Transverse colon (tissue), 4 donors: ENCODE data around the gene RIMS1. TPM values are rescaled to one million over a fixed set of nuclear protein-coding genes. Genes with fewer than 3 reads are reported as not detected.

Experiments used
- DNase-seq: peaks from one replicate; pipeline ENCODE4 v3.0.0-alpha.2; 2019
- H3K27ac ChIP-seq, 4 donors: fragments of 200-600 bp; sonication (generic); 2 replicates each; pipeline ENCODE4 v1.5.1; 2016 to 2018; ENCODE audit warnings: inconsistent platforms in 4 of 4
- H3K27me3 ChIP-seq: fragments of 200-600 bp; sonication (generic); 2 replicates; pipeline ENCODE4 v1.5.1; 2017; ENCODE audit warnings: inconsistent platforms
- H3K36me3 ChIP-seq, 4 donors: fragments of 200-600 bp; sonication (generic); 2 replicates each; pipeline ENCODE4 v1.5.1; 2017 to 2019; ENCODE audit warnings: inconsistent platforms in 4 of 4
- H3K4me1 ChIP-seq, 4 donors: fragments of 200-600 bp; sonication (generic); 2 replicates each; pipeline ENCODE4 v1.5.1; 2017 to 2020; ENCODE audit warnings: inconsistent platforms in 4 of 4
- H3K4me3 ChIP-seq, 4 donors: fragments of 200-600 bp; sonication (generic); 1 replicate in 1 of 4; 2 replicates in 3 of 4; pipeline versions ENCODE4 v1.5.1 to v1.6.1; 2017 to 2019; ENCODE audit warnings: inconsistent platforms in 4 of 4
- H3K9me3 ChIP-seq, 2 donors: fragments of 200-600 bp; sonication (generic); 2 replicates each; pipeline ENCODE4 v1.5.1; 2017 to 2019; ENCODE audit warnings: inconsistent platforms in 2 of 2
- CTCF ChIP-seq, 5 experiments: fragments of 200-600 bp in 3 of 5; fragments of 450-650 bp in 2 of 5; sonication (generic) in 3 of 5; IDR thresholded peaks; 1 replicate in 2 of 5; 2 replicates in 3 of 5; pipeline ENCODE4 v1.5.1; 2016 to 2017; ENCODE audit warnings: antibody characterized with exemption in 5 of 5, inconsistent platforms in 3 of 5, mild to moderate bottlenecking in 2 of 5, moderate library complexity in 1 of 5
- EP300 ChIP-seq: sonication (generic); formaldehyde crosslinking; IDR thresholded peaks from one replicate; pipeline ENCODE4 v1.6.1; 2017; ENCODE audit warnings: antibody characterized with exemption, low read depth
- POLR2A ChIP-seq: fragments of 450-650 bp; IDR thresholded peaks from one replicate; pipeline ENCODE4 v1.6.1; 2016; ENCODE audit warnings: antibody characterized with exemption, mild to moderate bottlenecking, moderate library complexity
- POLR2AphosphoS5 ChIP-seq, 3 donors: sonication (generic); formaldehyde crosslinking; IDR thresholded peaks; one replicate each; pipeline ENCODE4 v1.6.1; 2016; ENCODE audit warnings: antibody characterized with exemption in 3 of 3
- WGBS, 2 donors: methylation state at CpG; one replicate each; pipeline ENCODE4 v1.1.5; 2018; ENCODE audit warnings: low coverage in 1 of 2; 5-methylcytosine and 5-hydroxymethylcytosine counted together
- in situ Hi-C, 4 donors: fragments of 200-750 bp; cut with MboI; loops; one replicate each; pipeline versions ENCODE4 v1.15.0 to v1.15.1; 2017; ENCODE audit warnings: low sequenced_read_pairs in 3 of 4, low pct_ligation_motif_present in 1 of 4, low pct_unique_long_range_greater_than_20kb in 1 of 4
- intact Hi-C: fragments of 100-400 bp; cut with DNase I; formaldehyde crosslinking; loops from one replicate; pipeline ENCODE4 v1.15.1; 2023; ENCODE audit warnings: low total_unique reads
- total RNA-seq, 4 donors: library from RNA; depleted of rRNA; stranded (reverse); fragments of >200 nt; gene quantifications; one replicate each; pipeline ENCODE4 v1.1.0, GENCODE V29; 2016

Gene RIMS1
- total RNA-seq, 4 donors from 2014 or later = 0.32 to 0.41 TPM; not detected in 2

- no peak for TF ChIP-seq POLR2AphosphoS5 (IDR thresholded peaks at IDR 0.05)
- no peak for TF ChIP-seq POLR2A
- TF ChIP-seq EP300 = no peak
- no peak for TF ChIP-seq CTCF (IDR thresholded peaks at IDR 0.05)
- H3K36me3 ChIP-seq = no peaks in the 10 kb centered on the region
- in situ Hi-C loops = no loop called here
- H3K4me3 ChIP-seq = no peak overlapping the region
- no peak for DNase-seq
- H3K27ac ChIP-seq = no peak overlapping the region
- no peaks in the 10 kb centered on the region for H3K27me3 ChIP-seq
- intact Hi-C loops = no loop called here
- 30 to 52% methylated on average over 2 of the region's 2 CpGs for WGBS, 2 donors
- no peaks in the 10 kb centered on the region for H3K4me1 ChIP-seq
- H3K9me3 ChIP-seq = no peaks in the 10 kb centered on the region
Observed at GRCh38 chr6:72032086-72032485, 145.7 kb downstream of the RIMS1 start.

- no peaks in the 10 kb centered on the region for H3K36me3 ChIP-seq
- TF ChIP-seq POLR2AphosphoS5 (IDR thresholded peaks at IDR 0.05) = no peak
- no peak for TF ChIP-seq CTCF (IDR thresholded peaks at IDR 0.05)
- TF ChIP-seq EP300 = no peak
- no peak for DNase-seq
- intact Hi-C loops = no loop called here
- H3K9me3 ChIP-seq = no peaks in the 10 kb centered on the region
- no peaks in the 10 kb centered on the region for H3K4me1 ChIP-seq
- in situ Hi-C loops = no loop called here
- H3K4me3 ChIP-seq = no peak overlapping the region
- no peaks in the 10 kb centered on the region for H3K27me3 ChIP-seq
- no peak overlapping the region for H3K27ac ChIP-seq
Observed at GRCh38 chr6:72035486-72035885, 149.1 kb downstream of the RIMS1 start.

- WGBS, 2 donors = 78 to 100% methylated on average over 1 of the region's 1 CpG
- intact Hi-C loops (no loop called here), in situ Hi-C loops (no loop called here)
- Histone ChIP-seq H3K4me1 (no peaks in the 10 kb centered on the region), H3K27me3 (no peaks in the 10 kb centered on the region), H3K27ac (no peak overlapping the region), H3K9me3 (no peaks in the 10 kb centered on the region), H3K36me3 (no peaks in the 10 kb centered on the region), H3K4me3 (no peak overlapping the region)
- DNase-seq = no peak
- TF ChIP-seq EP300 (no peak), CTCF (IDR thresholded peaks at IDR 0.05) (no peak), POLR2AphosphoS5 (IDR thresholded peaks at IDR 0.05) (no peak), POLR2A (no peak)
Observed at GRCh38 chr6:72035966-72036365, 149.6 kb downstream of the RIMS1 start.

- H3K27me3 ChIP-seq = no peaks in the 10 kb centered on the region
- no peak for TF ChIP-seq POLR2AphosphoS5 (IDR thresholded peaks at IDR 0.05)
- no peak for TF ChIP-seq EP300
- no peak for TF ChIP-seq CTCF (IDR thresholded peaks at IDR 0.05)
- TF ChIP-seq POLR2A = no peak
- in situ Hi-C loops (no loop called here), intact Hi-C loops (no loop called here)
- 23 to 45% methylated on average over 4 of the region's 4 CpGs for WGBS, 2 donors
- no peak overlapping the region for H3K27ac ChIP-seq
- H3K9me3 ChIP-seq = no peaks in the 10 kb centered on the region
- H3K36me3 ChIP-seq = no peaks in the 10 kb centered on the region
- no peak for DNase-seq
- H3K4me3 ChIP-seq = no peak overlapping the region
- H3K4me1 ChIP-seq = no peaks in the 10 kb centered on the region
Observed at GRCh38 chr6:72037006-72037405, 150.7 kb downstream of the RIMS1 start.
